HEK293 (cell line): ENCODE data around the gene SIRT4.

Experiments
- CTCF ChIP-seq: fragments of 450-650 bp; formaldehyde crosslinking; IDR thresholded peaks from 2 replicates; pipeline ENCODE4 v1.5.1; 2016; ENCODE audit warnings: missing biosample characterization, missing genetic modification characterization
- GLIS2 ChIP-seq: fragments of 450-650 bp; formaldehyde crosslinking; IDR thresholded peaks from 2 replicates; pipeline ENCODE4 v1.5.1; 2016; ENCODE audit warnings: missing biosample characterization, missing genetic modification characterization
- IKZF3 ChIP-seq: fragments of 450-650 bp; IDR thresholded peaks from 2 replicates; pipeline ENCODE4 v1.5.0; 2018; ENCODE audit warnings: missing biosample characterization, mild to moderate bottlenecking, missing genetic modification characterization, moderate library complexity
- KLF16 ChIP-seq: fragments of 450-650 bp; formaldehyde crosslinking; IDR thresholded peaks from 2 replicates; pipeline ENCODE4 v1.5.1; 2017; ENCODE audit warnings: missing biosample characterization, missing genetic modification characterization
- PATZ1 ChIP-seq: fragments of 450-650 bp; formaldehyde crosslinking; IDR thresholded peaks from 2 replicates; pipeline ENCODE4 v1.5.1; 2016; ENCODE audit warnings: missing biosample characterization, missing genetic modification characterization
- SP2 ChIP-seq: fragments of 450-650 bp; formaldehyde crosslinking; IDR thresholded peaks from 2 replicates; pipeline ENCODE4 v1.5.1; 2016; ENCODE audit warnings: missing biosample characterization, missing genetic modification characterization
- TSHZ1 ChIP-seq: fragments of 450-650 bp; formaldehyde crosslinking; IDR thresholded peaks from 2 replicates; pipeline ENCODE4 v1.5.1; 2016; ENCODE audit warnings: missing biosample characterization, missing genetic modification characterization, borderline replicate concordance
- ZBTB11 ChIP-seq: fragments of 450-650 bp; formaldehyde crosslinking; conservative IDR thresholded peaks from 2 replicates; pipeline ENCODE4 v1.5.1; 2016; ENCODE audit warnings: low read depth, missing biosample characterization, missing genetic modification characterization
- ZFP37 ChIP-seq: fragments of 450-650 bp; formaldehyde crosslinking; IDR thresholded peaks from 2 replicates; pipeline ENCODE4 v1.5.1; 2016; ENCODE audit warnings: missing biosample characterization, missing genetic modification characterization
- ZFP69B ChIP-seq: fragments of 450-650 bp; formaldehyde crosslinking; IDR thresholded peaks from 2 replicates; pipeline ENCODE4 v1.5.1; 2016; ENCODE audit warnings: missing biosample characterization, missing genetic modification characterization
- ZNF302 ChIP-seq: fragments of 450-650 bp; formaldehyde crosslinking; IDR thresholded peaks from 2 replicates; pipeline ENCODE4 v1.5.1; 2016; ENCODE audit warnings: missing biosample characterization, missing genetic modification characterization, low read depth
- ZNF341 ChIP-seq: fragments of 450-650 bp; formaldehyde crosslinking; IDR thresholded peaks from 2 replicates; pipeline ENCODE4; 2016; ENCODE audit warnings: low read depth, missing biosample characterization, missing genetic modification characterization
- ZNF366 ChIP-seq: fragments of 450-650 bp; formaldehyde crosslinking; conservative IDR thresholded peaks from 2 replicates; pipeline ENCODE4 v1.5.1; 2016; ENCODE audit warnings: missing biosample characterization, missing genetic modification characterization
- ZNF514 ChIP-seq: fragments of 450-650 bp; formaldehyde crosslinking; IDR thresholded peaks from 2 replicates; pipeline ENCODE4 v1.5.1; 2016; ENCODE audit warnings: missing biosample characterization, missing genetic modification characterization
- ZNF518A ChIP-seq: fragments of 450-650 bp; formaldehyde crosslinking; conservative IDR thresholded peaks from 2 replicates; pipeline ENCODE4 v1.5.1; 2016; ENCODE audit warnings: low read depth, missing biosample characterization, missing genetic modification characterization
- ZNF530 ChIP-seq: fragments of 450-650 bp; formaldehyde crosslinking; IDR thresholded peaks from 2 replicates; pipeline ENCODE4 v1.5.1; 2016; ENCODE audit warnings: low read depth, missing biosample characterization, missing genetic modification characterization
- ZNF571 ChIP-seq: fragments of 450-650 bp; formaldehyde crosslinking; IDR thresholded peaks from 2 replicates; pipeline ENCODE4 v1.5.0; 2017; ENCODE audit warnings: missing biosample characterization, missing genetic modification characterization
- ZNF610 ChIP-seq: fragments of 450-650 bp; formaldehyde crosslinking; IDR thresholded peaks from 2 replicates; pipeline ENCODE4 v1.5.1; 2016; ENCODE audit warnings: missing biosample characterization, missing genetic modification characterization, borderline replicate concordance
- ZNF843 ChIP-seq: fragments of 450-650 bp; formaldehyde crosslinking; IDR thresholded peaks from 2 replicates; pipeline ENCODE4 v1.5.1; 2016; ENCODE audit warnings: missing biosample characterization, missing genetic modification characterization

The SIRT4 gene

GRCh38 chr12:120317224-120318105 lies 15.3 kb downstream of the SIRT4 start (continued):
- TF ChIP-seq ZNF518A (0 out of 2 replicates have a peak, but pooled peaks have one; percentile 53), ZNF341 (tag by site-specific recombination) (peak; percentile 92), GLIS2 (tag by site-specific recombination) (peak; percentile 79), IKZF3 (peak; percentile 84), ZNF530 (tag by site-specific recombination) (peak; percentile 95; the same call in 1 of the 2 replicates), ZNF302 (tag by site-specific recombination) (no peak), ZFP37 (tag by site-specific recombination) (no peak; the same call in 1 of the 2 replicates), ZNF366 (tag by site-specific recombination) (peak; percentile 94), ZBTB11 (tag by site-specific recombination) (peak; percentile 56; the same call in 1 of the 2 replicates), PATZ1 (tag by site-specific recombination) (peak; percentile 56; the same call in 1 of the 2 replicates), ZNF610 (tag by site-specific recombination) (no peak; the same call in 1 of the 2 replicates), ZFP69B (tag by site-specific recombination) (0 out of 2 replicates have a peak, but pooled peaks have one; percentile 14), ZNF514 (no peak), KLF16 (0 out of 2 replicates have a peak, but pooled peaks have one; percentile 50), TSHZ1 (0 out of 2 replicates have a peak, but pooled peaks have one; percentile 12), SP2 (peak; percentile 95), CTCF (peak; percentile 99), ZNF843 (tag by site-specific recombination) (peak; percentile 26; the same call in 1 of the 2 replicates), ZNF571 (tag by site-specific recombination) (no peak)
